ENCODE measurements around the gene RHCE.
"Not testable (repeated sequence)": the region's sequence is repeated elsewhere in the genome, so short reads cannot be mapped to it uniquely, and the experiment has no call there.

The RHCE gene

GRCh38 chr1:25430073-25430966 is 9.7 kb upstream of the RHCE start, which contains the start of gene MACO1:
TSS of gene MACO1 (plus strand) at chr1:25430897. CDS start at chr1:25431099, 202 bp downstream.
- Histone ChIP-seq H3K9ac (peak within 1 kb of the TSS; percentile 90; the same call in 1 of the 2 replicates), H3K4me3 (IDR thresholded peaks at IDR 0.05; ENCODE audit: insufficient read depth, low read depth, low read length) (peak within 1 kb of the TSS; percentile 65), H3K27me3 (ENCODE audit: insufficient read depth, low read depth) (no peaks in the 10 kb centered on the region), H3K79me2 (ENCODE audit: insufficient read depth, low read depth) (peaks cover 31% of the 10 kb centered on the region), H4K20me1 (ENCODE audit: insufficient read depth) (no peaks in the 10 kb centered on the region), H3K27ac (peak within 1 kb of the TSS; percentile 80), H3K4me2 (peak within 1 kb of the TSS; percentile 100), H3K36me3 (ENCODE audit: insufficient read depth) (no peaks in the 10 kb centered on the region), H2AFZ (ENCODE audit: low read depth) (peak within 1 kb of the TSS; percentile 87), H3K4me1 (ENCODE audit: low read depth, poor library complexity, severe bottlenecking) (peaks cover 44% of the 10 kb centered on the region)
- no peak for TF ChIP-seq CTCF (conservative IDR thresholded peaks at IDR 0.05; ENCODE audit: low read depth, low read length)

- H3K9ac ChIP-seq = no peak overlapping the region
- H3K4me2 ChIP-seq = no peak overlapping the region
- no peak overlapping the region for H3K27ac ChIP-seq
- no peaks in the 10 kb centered on the region for H3K36me3 ChIP-seq (ENCODE audit: insufficient read depth)
- no peak overlapping the region for H2AFZ ChIP-seq (ENCODE audit: low read depth)
- H3K4me1 ChIP-seq (ENCODE audit: low read depth, poor library complexity, severe bottlenecking) = peaks cover 27% of the 10 kb centered on the region
- TF ChIP-seq CTCF (conservative IDR thresholded peaks at IDR 0.05; ENCODE audit: low read depth, low read length) = no peak
- no peak overlapping the region for H3K4me3 ChIP-seq (IDR thresholded peaks at IDR 0.05; ENCODE audit: insufficient read depth, low read depth, low read length)
- H3K79me2 ChIP-seq (ENCODE audit: insufficient read depth, low read depth) = peaks cover 21% of the 10 kb centered on the region
- no peaks in the 10 kb centered on the region for H4K20me1 ChIP-seq (ENCODE audit: insufficient read depth)
- no peaks in the 10 kb centered on the region for H3K27me3 ChIP-seq (ENCODE audit: insufficient read depth, low read depth)
Measured at GRCh38 chr1:25428475-25429166, 8.0 kb upstream of the RHCE start.

- H2AFZ ChIP-seq (ENCODE audit: low read depth) = no peak overlapping the region
- H3K36me3 ChIP-seq (ENCODE audit: insufficient read depth) = no peaks in the 10 kb centered on the region
- H4K20me1 ChIP-seq (ENCODE audit: insufficient read depth) = no peaks in the 10 kb centered on the region
- H3K4me2 ChIP-seq = no peak overlapping the region
- no peak overlapping the region for H3K4me3 ChIP-seq (IDR thresholded peaks at IDR 0.05; ENCODE audit: insufficient read depth, low read depth, low read length)
- H3K27me3 ChIP-seq (ENCODE audit: insufficient read depth, low read depth) = no peaks in the 10 kb centered on the region
- no peak for TF ChIP-seq CTCF (conservative IDR thresholded peaks at IDR 0.05; ENCODE audit: low read depth, low read length)
- H3K79me2 ChIP-seq (ENCODE audit: insufficient read depth, low read depth) = peaks cover 12% of the 10 kb centered on the region
- H3K27ac ChIP-seq = no peak overlapping the region
- H3K9ac ChIP-seq = no peak overlapping the region
- H3K4me1 ChIP-seq (ENCODE audit: low read depth, poor library complexity, severe bottlenecking) = peaks cover 17% of the 10 kb centered on the region
Measured at GRCh38 chr1:25427696-25428095, 7.1 kb upstream of the RHCE start.

GRCh38 chr1:25425098-25426085 is 4.8 kb upstream of the RHCE start:
- Histone ChIP-seq H4K20me1 (ENCODE audit: insufficient read depth) (no peaks in the 10 kb centered on the region), H3K4me2 (no peak overlapping the region)
- no peak for TF ChIP-seq CTCF (conservative IDR thresholded peaks at IDR 0.05; ENCODE audit: low read depth, low read length)

GRCh38 chr1:25423206-25423605 is 2.6 kb upstream of the RHCE start:
- not testable (repeated sequence) for H4K20me1 ChIP-seq (ENCODE audit: insufficient read depth); H3K27me3 ChIP-seq (ENCODE audit: insufficient read depth, low read depth); H3K9ac ChIP-seq; H3K4me1 ChIP-seq (ENCODE audit: low read depth, poor library complexity, severe bottlenecking); H3K4me3 ChIP-seq (IDR thresholded peaks at IDR 0.05; ENCODE audit: insufficient read depth, low read depth, low read length); H2AFZ ChIP-seq (ENCODE audit: low read depth); H3K27ac ChIP-seq; H3K79me2 ChIP-seq (ENCODE audit: insufficient read depth, low read depth); H3K36me3 ChIP-seq (ENCODE audit: insufficient read depth); H3K4me2 ChIP-seq

More at GRCh38 chr1:25425098-25426085, 4.8 kb upstream of the RHCE start:
- Histone ChIP-seq H3K27ac (no peak overlapping the region), H2AFZ (ENCODE audit: low read depth) (no peak overlapping the region), H3K27me3 (ENCODE audit: insufficient read depth, low read depth) (no peaks in the 10 kb centered on the region), H3K79me2 (ENCODE audit: insufficient read depth, low read depth) (no peaks in the 10 kb centered on the region), H3K36me3 (ENCODE audit: insufficient read depth) (no peaks in the 10 kb centered on the region), H3K4me1 (ENCODE audit: low read depth, poor library complexity, severe bottlenecking) (peaks cover 6% of the 10 kb centered on the region), H3K4me3 (IDR thresholded peaks at IDR 0.05; ENCODE audit: insufficient read depth, low read depth, low read length) (no peak overlapping the region), H3K9ac (no peak overlapping the region)

GRCh38 chr1:25419339-25419738 is 1.3 kb downstream of the RHCE start:
- H3K36me3 ChIP-seq (ENCODE audit: insufficient read depth); H3K4me3 ChIP-seq (IDR thresholded peaks at IDR 0.05; ENCODE audit: insufficient read depth, low read depth, low read length); H3K27me3 ChIP-seq (ENCODE audit: insufficient read depth, low read depth); H3K4me1 ChIP-seq (ENCODE audit: low read depth, poor library complexity, severe bottlenecking); H3K4me2 ChIP-seq; H3K79me2 ChIP-seq (ENCODE audit: insufficient read depth, low read depth); H3K27ac ChIP-seq; H3K9ac ChIP-seq; H4K20me1 ChIP-seq (ENCODE audit: insufficient read depth); H2AFZ ChIP-seq (ENCODE audit: low read depth): not testable (repeated sequence)
